Stomach (tissue), 9 donors: ENCODE data around the gene CEP72. TPM values are rescaled to one million over a fixed set of nuclear protein-coding genes. Genes with fewer than 3 reads are reported as not detected.

Source experiments
- DNase-seq, 2 donors: peaks; one replicate each; pipeline versions ENCODE4 v3.0.0 to v3.0.0-alpha.2; 2013 to 2019
- H3K27ac ChIP-seq, 5 donors: fragments of 200-600 bp in 4 of 5; sonication (generic) in 4 of 5; one replicate each; pipeline ENCODE4 v1.5.1; 2013 to 2019; ENCODE audit warnings: mild to moderate bottlenecking in 1 of 5, moderate library complexity in 1 of 5
- H3K27me3 ChIP-seq, 3 donors: fragments of 200-600 bp; sonication (generic); one replicate each; pipeline ENCODE4 v1.5.1; 2017 to 2019; ENCODE audit warnings: mixed run types in 1 of 3
- H3K36me3 ChIP-seq, 4 donors: fragments of 200-600 bp; sonication (generic); 1 replicate in 3 of 4; 2 replicates in 1 of 4; pipeline ENCODE4 v1.5.1; 2016 to 2019
- H3K4me1 ChIP-seq, 4 donors: fragments of 200-600 bp; sonication (generic); one replicate each; pipeline ENCODE4 v1.5.1; 2016 to 2019
- H3K4me3 ChIP-seq, 4 donors: fragments of 200-600 bp; sonication (generic) in 3 of 4; one replicate each; pipeline ENCODE4 v1.5.1; 2016 to 2019; ENCODE audit warnings: mild to moderate bottlenecking in 1 of 4
- H3K9me3 ChIP-seq, 4 donors: fragments of 200-600 bp; sonication (generic); one replicate each; pipeline ENCODE4 v1.5.1; 2016 to 2019
- CTCF ChIP-seq, 7 experiments: fragments of 450-650 bp in 4 of 7; fragments of 200-600 bp in 3 of 7; sonication (generic) in 3 of 7; IDR thresholded peaks; one replicate each; pipeline ENCODE4 v1.5.1; 2016 to 2019; ENCODE audit warnings: antibody characterized with exemption in 7 of 7, control low read depth in 2 of 7, mild to moderate bottlenecking in 1 of 7
- EP300 ChIP-seq: sonication (generic); formaldehyde crosslinking; IDR thresholded peaks from one replicate; pipeline ENCODE4 v1.6.1; 2017; ENCODE audit warnings: antibody characterized with exemption
- POLR2A ChIP-seq, 4 donors: fragments of 450-650 bp; IDR thresholded peaks; one replicate each; pipeline ENCODE4 v1.6.1; 2016; ENCODE audit warnings: antibody characterized with exemption in 4 of 4, control low read depth in 2 of 4, mild to moderate bottlenecking in 1 of 4, moderate library complexity in 1 of 4
- POLR2AphosphoS5 ChIP-seq, 3 donors: sonication (generic); formaldehyde crosslinking; IDR thresholded peaks; one replicate each; pipeline ENCODE4 v1.6.1; 2016; ENCODE audit warnings: antibody characterized with exemption in 3 of 3
- WGBS, 5 donors: extraction: QIAGEN DNeasy Blood & Tissue Kit in 3 of 5; methylation state at CpG; one replicate each; pipeline versions ENCODE4 v1.1.5 to v1.1.7; 2013 to 2018; 5-methylcytosine and 5-hydroxymethylcytosine counted together
- intact Hi-C: fragments of 100-400 bp; cut with DNase I; formaldehyde crosslinking; loops from one replicate; pipeline ENCODE4 v1.15.1; 2023; ENCODE audit warnings: low total_unique reads
- polyA plus RNA-seq, 3 donors: library from polyadenylated mRNA; stranded (reverse); fragments of 200-250 nt; gene quantifications; one replicate each; pipeline ENCODE4 v1.2.3, GENCODE V29; 2013
- total RNA-seq, 5 donors: library from RNA; depleted of rRNA; stranded (reverse); fragments of >200 nt; gene quantifications; one replicate each; pipeline versions ENCODE4 v1.1.0 to v1.2.3, GENCODE V29; 2014 to 2016
- donor health status: healthy with polysubstance abuse.
- donor health status: Bipolar disorder and iron deficiency.
- donor health status: healthy.

Gene CEP72
- total and polyA plus RNA-seq, 8 donors = 0.14 to 11.1 (median 2.1) TPM

GRCh38 chr5:669111-669841 lies 57.1 kb downstream of the CEP72 start:
- intact Hi-C loops = no loop called here
- H3K9me3 ChIP-seq = no peaks in the 10 kb centered on the region
- H3K27ac ChIP-seq = peak overlapping the region in 2 of 5 donors; percentile 27 to 49
- 53 to 68% (median 62%) methylated on average over 23 to 40 of the region's 40 CpGs; no CpG with 5 or more reads in 1 of the 5 donors for WGBS, 5 donors
- peak; percentile 50 to 72 for DNase-seq
- peaks cover 0 to 33% (median 26%) of the 10 kb centered on the region in 4 donors for H3K36me3 ChIP-seq
- H3K4me3 ChIP-seq = no peak overlapping the region
- H3K4me1 ChIP-seq = peaks cover 30 to 54% (median 48%) of the 10 kb centered on the region in 4 donors
- peaks cover 0 to 26% (median 6%) of the 10 kb centered on the region in 3 donors for H3K27me3 ChIP-seq
- TF ChIP-seq POLR2A (IDR thresholded peaks at IDR 0.05) = no peak
- TF ChIP-seq CTCF (IDR thresholded peaks at IDR 0.05) = peak in 5 of 7 experiments; percentile 45 to 72 (median 56)

- H3K4me3 ChIP-seq = no peak overlapping the region
- DNase-seq = no peak
- H3K27ac ChIP-seq = peak overlapping the region in 2 of 5 donors; percentile 27 to 49
- intact Hi-C loops = loop anchor here (5.0 kb wide), 1 partner anchor 237 kb away; no protein-coding TSS in a partner anchor
- H3K9me3 ChIP-seq = no peaks in the 10 kb centered on the region
- WGBS, 5 donors = 81 to 91% (median 87%) methylated on average over 6 to 22 of the region's 22 CpGs
- H3K36me3 ChIP-seq = peaks cover 0 to 29% (median 20%) of the 10 kb centered on the region in 4 donors
- peaks cover 0 to 31% (median 6%) of the 10 kb centered on the region in 3 donors for H3K27me3 ChIP-seq
- peaks cover 34 to 54% (median 47%) of the 10 kb centered on the region in 4 donors for H3K4me1 ChIP-seq
- TF ChIP-seq POLR2A (IDR thresholded peaks at IDR 0.05) = no peak
- no peak for TF ChIP-seq CTCF (IDR thresholded peaks at IDR 0.05)
- no peak for TF ChIP-seq POLR2AphosphoS5 (IDR thresholded peaks at IDR 0.05)
Observed at GRCh38 chr5:669842-670395, 57.8 kb downstream of the CEP72 start.

- Histone ChIP-seq H3K27me3 (peaks cover 0 to 31% (median 6%) of the 10 kb centered on the region in 3 donors), H3K9me3 (no peaks in the 10 kb centered on the region), H3K4me1 (peaks cover 34 to 54% (median 44%) of the 10 kb centered on the region in 4 donors), H3K36me3 (peaks cover 0 to 27% (median 16%) of the 10 kb centered on the region in 4 donors), H3K4me3 (no peak overlapping the region), H3K27ac (no peak overlapping the region)
- TF ChIP-seq EP300 (no peak), POLR2A (IDR thresholded peaks at IDR 0.05) (no peak), CTCF (IDR thresholded peaks at IDR 0.05) (no peak), POLR2AphosphoS5 (IDR thresholded peaks at IDR 0.05) (no peak)
- WGBS, 5 donors = 61 to 65% (median 63%) methylated on average over 14 to 33 of the region's 33 CpGs
- intact Hi-C loops = loop anchor here (5.0 kb wide), 1 partner anchor 237 kb away; no protein-coding TSS in a partner anchor
- no peak for DNase-seq
Observed at GRCh38 chr5:670396-671270, 58.5 kb downstream of the CEP72 start.
